ENCODE data around the gene PPIL6. TPM values are rescaled to one million over a fixed set of nuclear protein-coding genes. Genes with fewer than 3 reads are reported as not detected.
A peak's percentile ranks its signal among the peaks of the same experiment; 100 is the strongest.

Gene PPIL6
- total RNA-seq (2014; rRNA removed; shearing (Covaris generic)), result 1.5 and 1.7 TPM in 2 replicates
- 0.54 and 1.7 TPM in 2 replicates for polyA plus RNA-seq (2016; fragmentation: Nextera tagmentation; extraction: Ambion mirVana)
- long read RNA-seq, result 0 reads

GRCh38 chr6:109440331-109441068, at the start of gene PPIL6, which contains the start of gene SMPD2:
Gene PPIL6 (minus strand): TSS chr6:109440628. CDS start chr6:109440590, 38 bp downstream.
Gene SMPD2 (plus strand): TSS chr6:109440724. CDS start chr6:109441122, 398 bp downstream.
- Histone ChIP-seq H3K27me3 (ENCODE audit: insufficient read depth) (peaks cover 14% of the 10 kb centered on the region), H3K4me3 (peak within 1 kb of the TSS; percentile 92), H3K9me2 (ENCODE audit: insufficient read depth) (no peaks in the 10 kb centered on the region), H3K27ac (ENCODE audit: low read depth) (peak within 1 kb of the TSS; percentile 32; the same call in 1 of the 2 replicates), H3F3A (replicated peaks; ENCODE audit: low read depth) (peaks cover 5% of the 10 kb centered on the region; the same call in 1 of the 2 replicates), H3K4me1 (ENCODE audit: insufficient read depth) (peaks cover 8% of the 10 kb centered on the region; the same call in 1 of the 2 replicates), H2AFZ (peak within 1 kb of the TSS; percentile 98), H3K4me2 (peak within 1 kb of the TSS; percentile 91), H3K79me2 (replicated peaks; ENCODE audit: insufficient read depth) (no peaks in the 10 kb centered on the region), H4K20me1 (replicated peaks; ENCODE audit: insufficient read depth) (no peaks in the 10 kb centered on the region; the same call in 1 of the 2 replicates), H3K36me3 (ENCODE audit: insufficient read depth) (peaks cover 3% of the 10 kb centered on the region; the same call in 1 of the 2 replicates)
- TF ChIP-seq ZNF462 (CRISPR knock-in tag; IDR thresholded peaks at IDR 0.05) (no peak), CTCF (conservative IDR thresholded peaks at IDR 0.05; ENCODE audit: low read depth in 2 of 2) (peak in 1 of 2 experiments; percentile 32; a peak in 2 of 4 replicates), ZNF114 (CRISPR knock-in tag; IDR thresholded peaks at IDR 0.05) (no peak), ETS1 (IDR thresholded peaks at IDR 0.05) (0 out of 2 replicates have a peak, but pooled peaks have one; percentile 4), CREB1 (CRISPR knock-in tag; IDR thresholded peaks at IDR 0.05; ENCODE audit: low read depth) (0 out of 2 replicates have a peak, but pooled peaks have one; percentile 16), JUNB (IDR thresholded peaks at IDR 0.05; ENCODE audit: unreplicated experiment) (no peak), REST (IDR thresholded peaks at IDR 0.05; ENCODE audit: unreplicated experiment) (peak; percentile 17), POLR2AphosphoS5 (IDR thresholded peaks at IDR 0.05; ENCODE audit: low read depth) (peak; percentile 45)
- Mint-ChIP-seq H3K27me3 (ENCODE audit: insufficient read depth, low read depth, poor library complexity) (peaks cover 20% of the 10 kb centered on the region), H3K27ac (peak within 1 kb of the TSS; percentile 89), H3K9me3 (no peaks in the 10 kb centered on the region), H3K4me1 (peaks cover 12% of the 10 kb centered on the region; the same call in 2 of the 3 replicates), H3K36me3 (ENCODE audit: low read depth) (peaks cover 24% of the 10 kb centered on the region), H3K4me3 (peak within 1 kb of the TSS; percentile 96)
- ATAC-seq, result peak; percentile 84
- DNase-seq (ENCODE audit: low spot score), result peak; percentile 92
